GM18951 (cell line): ENCODE results near the gene ADARB2.

Experiments
- POLR2A ChIP-seq: IDR thresholded peaks from 4 replicates; pipeline ENCODE4 v1.6.1; 2011; ENCODE audit warnings: mild to moderate bottlenecking; ENCODE audit not compliant: insufficient read length, insufficient read depth; ENCODE audit errors: extremely low read depth
- in situ Hi-C: fragments of 300-500 bp; cut with MboI; formaldehyde crosslinking; loops from one replicate; pipeline ENCODE4 v1.12.0; 2022; ENCODE audit warnings: low sequenced_read_pairs, mixed read lengths, inconsistent platforms; ENCODE audit not compliant: unreplicated experiment

ADARB2 gene

DNA sequence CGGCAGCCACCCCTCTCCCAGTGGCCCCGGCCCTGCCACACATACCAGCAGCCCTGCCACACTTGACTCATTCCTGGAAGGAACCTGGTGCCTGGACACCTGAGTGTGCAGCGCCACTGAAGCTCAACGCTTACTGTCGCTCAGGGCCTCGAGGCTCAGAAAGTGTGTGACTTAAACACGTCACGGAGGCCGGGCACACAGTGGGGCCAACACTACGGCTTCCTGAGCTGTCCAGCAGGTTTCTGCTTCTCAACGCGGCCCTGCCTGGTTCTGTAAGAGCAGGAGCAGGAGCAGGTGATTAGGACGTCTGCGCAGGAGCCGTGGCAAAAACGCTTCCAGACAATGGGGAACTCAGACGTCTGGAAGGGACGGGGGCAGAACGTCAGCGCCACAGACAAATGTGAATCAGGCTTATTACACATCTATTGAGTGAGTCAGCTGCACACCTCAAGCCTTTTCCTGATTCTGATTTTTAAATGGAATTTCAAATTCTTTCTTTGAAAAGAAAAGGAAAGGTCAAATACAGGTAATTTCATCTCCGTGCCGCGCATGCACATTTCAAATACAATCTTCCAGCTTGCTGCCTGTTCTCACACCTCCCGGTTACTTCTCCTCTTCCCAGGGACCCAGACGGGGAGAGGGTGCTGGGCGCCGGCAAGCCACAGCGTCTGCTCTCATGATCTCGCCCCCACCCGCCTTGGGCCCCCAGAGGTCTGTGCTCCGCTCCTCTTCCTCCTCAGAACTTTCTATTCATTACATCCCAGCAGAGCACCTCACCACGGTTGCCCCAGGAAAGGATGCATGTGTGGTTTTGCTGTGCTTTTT lies 66.6 kb downstream of the ADARB2 start:
- TF ChIP-seq POLR2A, result no peak
- in situ Hi-C loops, result no loop called here

DNA sequence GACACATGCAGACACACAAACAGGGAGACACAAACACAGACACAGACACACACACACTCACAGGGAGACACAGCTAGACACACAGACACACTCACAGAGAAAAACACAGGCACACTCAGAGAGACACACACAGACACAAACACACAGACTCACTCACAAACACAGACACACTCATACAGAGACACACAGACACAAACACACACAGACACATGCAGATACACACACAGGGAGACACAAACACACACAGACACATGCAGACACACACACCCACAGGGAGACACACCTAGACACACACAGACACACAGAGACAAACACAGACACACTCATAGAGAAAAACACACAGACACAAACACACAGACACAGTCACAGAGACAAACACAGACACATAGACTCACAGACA lies 67.9 kb downstream of the ADARB2 start:
- no peak for TF ChIP-seq POLR2A

DNA sequence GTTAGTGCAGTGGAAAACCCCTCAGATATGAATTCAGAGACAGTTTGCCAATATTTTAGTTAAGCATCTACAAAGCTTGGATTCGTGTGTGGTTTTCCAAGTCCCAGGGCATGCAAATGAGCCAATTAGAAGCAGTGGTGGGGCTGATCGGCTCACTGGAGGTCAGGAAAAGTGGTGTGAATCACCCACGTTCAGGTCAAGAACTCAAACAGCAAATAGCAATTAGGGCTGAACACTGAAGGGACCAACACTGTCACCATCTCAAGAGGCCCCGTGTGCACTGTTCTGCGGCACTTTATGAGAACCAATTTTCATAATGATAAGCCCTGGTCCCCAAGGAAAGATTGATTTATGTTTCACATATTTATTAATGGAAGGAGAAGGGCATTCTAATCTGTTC lies 68.9 kb downstream of the ADARB2 start:
- in situ Hi-C loops, result no loop called here
- no peak for TF ChIP-seq POLR2A

More for the DNA sequence above, 67.9 kb downstream of the ADARB2 start:
- in situ Hi-C loops, result no loop called here

DNA sequence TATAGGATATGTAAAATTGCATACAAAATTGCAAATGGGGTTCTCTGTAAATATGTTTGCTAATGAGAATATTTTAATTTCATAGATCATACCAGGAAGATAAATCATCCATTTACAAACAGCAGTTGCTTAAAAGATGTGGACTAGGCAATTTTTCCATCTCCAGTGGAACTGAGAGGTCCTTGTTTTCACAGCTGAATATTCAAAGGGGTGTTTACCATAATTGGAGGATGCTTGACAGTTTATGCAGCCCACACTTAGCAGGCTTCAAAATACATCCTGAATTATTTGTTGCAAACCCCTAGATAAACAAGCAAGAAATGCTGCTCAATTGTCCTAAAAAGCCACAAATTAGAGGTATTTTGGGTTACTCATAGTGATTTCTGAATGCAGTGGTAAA lies 69.9 kb downstream of the ADARB2 start:
- no peak for TF ChIP-seq POLR2A

DNA sequence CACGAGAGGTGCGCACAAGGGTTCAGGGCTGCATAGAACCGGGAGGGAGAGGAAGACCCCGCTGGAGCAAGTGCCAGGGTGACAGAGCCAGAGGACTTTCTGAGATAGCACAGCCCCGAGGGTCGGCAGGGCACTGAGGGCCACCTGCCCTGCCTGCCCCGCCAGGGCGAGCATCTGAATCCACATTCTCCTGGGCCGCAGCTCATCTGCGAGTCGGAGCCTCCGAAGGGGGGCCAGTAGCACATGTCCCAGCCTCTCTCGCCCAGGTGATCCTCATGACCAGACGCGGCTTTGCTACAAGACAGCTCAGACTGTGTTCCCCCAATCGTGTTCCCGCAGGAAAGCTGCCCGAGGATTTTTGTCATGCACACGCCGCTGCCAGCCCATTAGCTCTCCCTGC lies 71.2 kb downstream of the ADARB2 start:
- no peak for TF ChIP-seq POLR2A
- in situ Hi-C loops, result no loop called here

More for the DNA sequence above, 69.9 kb downstream of the ADARB2 start:
- in situ Hi-C loops, result no loop called here

DNA sequence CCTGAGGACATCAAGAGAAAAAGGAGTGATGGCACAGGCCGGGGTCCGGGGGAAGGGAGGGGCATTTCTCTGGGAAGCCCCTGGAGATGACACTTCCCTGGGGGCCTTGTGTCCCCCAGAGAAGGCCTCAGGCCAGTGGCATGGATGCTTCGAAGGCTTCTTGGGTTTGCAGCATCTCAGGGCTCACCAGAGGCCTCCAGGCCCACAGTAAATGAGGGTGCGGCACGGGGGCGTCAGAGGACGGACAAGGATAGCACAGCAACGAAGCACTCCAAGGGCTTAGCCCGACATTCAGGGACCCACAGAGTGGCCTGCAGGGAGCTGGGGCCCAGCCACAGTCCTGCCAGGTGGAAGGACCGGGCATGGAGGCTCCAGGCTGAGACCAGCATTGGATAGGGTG lies 71.6 kb downstream of the ADARB2 start:
- in situ Hi-C loops, result no loop called here
- no peak for TF ChIP-seq POLR2A

DNA sequence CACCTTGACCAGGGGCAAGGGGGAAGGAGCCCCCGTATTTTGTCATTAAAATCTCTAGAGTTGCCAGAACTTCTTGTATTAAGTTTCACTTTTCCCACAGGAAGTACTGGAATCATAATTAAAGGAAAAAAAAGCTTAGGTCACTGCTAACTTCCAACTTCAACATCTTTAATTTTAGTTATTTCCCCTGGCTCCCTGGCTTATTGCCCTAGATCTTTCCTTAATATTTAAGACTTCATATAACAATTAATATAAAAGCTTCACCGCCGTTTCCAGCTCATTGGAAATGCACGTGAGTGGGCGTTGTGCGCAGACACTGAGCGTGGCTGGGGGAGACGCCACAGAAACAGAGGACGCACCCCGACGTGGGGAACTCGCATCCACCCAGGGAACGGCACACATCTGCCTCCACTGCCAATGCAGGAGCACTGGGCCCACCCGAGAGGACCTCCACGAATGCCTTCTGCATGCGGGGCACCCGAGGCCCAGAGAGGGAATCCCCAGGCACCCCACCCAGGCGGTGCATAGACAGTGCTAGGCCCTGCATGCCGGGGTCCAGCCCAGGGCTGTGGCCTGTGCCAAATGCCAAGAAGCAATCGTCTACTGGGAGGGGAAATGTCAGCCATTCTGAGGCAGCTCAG lies 72.2 kb downstream of the ADARB2 start:
- TF ChIP-seq POLR2A, result no peak
- in situ Hi-C loops, result no loop called here

DNA sequence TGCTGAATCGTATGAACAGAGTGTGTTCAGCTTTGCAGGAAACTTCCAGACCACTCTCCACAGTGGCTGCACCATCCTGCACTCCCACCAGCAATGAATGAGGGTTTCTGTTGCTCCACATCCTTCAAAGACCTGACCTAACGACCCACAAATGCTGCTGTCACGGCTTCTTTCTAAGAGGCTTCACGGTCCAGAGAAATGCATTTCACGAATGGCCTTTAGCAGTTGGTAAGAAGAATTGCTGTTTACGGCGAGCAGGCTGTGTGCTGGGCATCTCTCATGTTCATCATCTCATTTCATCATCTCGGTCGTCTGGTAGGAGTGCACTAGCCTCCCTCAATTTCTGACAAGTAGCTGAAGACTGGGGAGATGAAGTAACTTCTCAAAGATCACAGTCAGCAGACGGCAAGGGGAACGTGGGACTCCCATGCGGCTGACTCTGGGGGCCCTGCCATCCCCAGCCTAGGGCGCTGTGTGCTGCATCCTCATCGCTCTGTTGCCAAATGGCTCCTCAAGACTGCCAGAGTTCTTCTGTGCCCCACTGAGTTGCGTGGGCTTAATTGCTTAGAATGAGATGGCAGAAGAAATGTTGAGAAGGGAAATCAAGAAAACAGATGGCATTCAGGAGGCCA lies 72.9 kb downstream of the ADARB2 start:
- in situ Hi-C loops, result no loop called here
- no peak for TF ChIP-seq POLR2A

DNA sequence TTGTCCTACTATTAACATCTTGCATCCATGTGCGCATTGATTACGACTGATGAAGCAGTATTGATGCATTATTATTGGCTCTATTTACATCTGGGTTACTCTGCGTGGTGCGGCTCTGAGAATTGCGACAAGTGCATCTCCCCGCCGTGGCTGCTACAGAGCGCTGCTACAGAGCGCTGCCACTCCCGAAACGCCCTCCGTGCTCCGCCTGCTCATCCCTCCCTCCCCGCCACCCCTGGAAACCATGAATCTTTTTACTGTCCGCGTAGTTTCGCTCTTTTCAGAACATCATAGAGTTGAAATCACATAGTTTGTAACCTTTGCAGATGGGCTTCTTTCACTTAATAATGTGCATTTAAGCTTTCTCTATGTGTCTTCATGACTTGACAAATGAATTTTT lies 74.1 kb downstream of the ADARB2 start:
- in situ Hi-C loops, result no loop called here
- no peak for TF ChIP-seq POLR2A

DNA sequence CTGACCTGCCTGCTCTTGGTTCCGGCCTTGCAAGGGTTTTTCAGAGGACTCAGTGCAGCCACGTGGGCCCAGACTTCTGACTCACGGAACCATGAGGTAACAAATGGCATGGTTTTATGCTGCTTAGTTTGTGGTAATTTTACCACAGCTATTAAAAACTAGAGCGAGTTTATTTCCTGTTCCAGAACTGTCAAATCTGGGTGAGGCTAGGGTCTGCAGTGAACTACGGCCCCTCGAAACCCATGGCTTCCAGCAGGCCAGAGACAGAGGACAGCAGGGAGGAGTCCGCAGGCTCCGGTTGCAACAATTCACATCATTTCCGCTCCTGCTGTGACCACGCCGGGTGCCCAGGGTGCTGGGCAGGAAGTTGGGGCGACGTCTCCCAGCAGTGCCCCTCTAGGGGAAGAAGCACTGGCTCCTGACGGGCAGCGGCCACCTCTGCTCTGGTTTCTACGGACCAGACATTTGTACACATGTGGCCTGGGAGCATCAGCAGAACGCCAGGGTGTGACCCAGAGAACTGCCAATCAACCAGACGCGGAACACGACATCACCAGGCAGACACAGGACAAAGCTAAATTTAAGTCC lies 74.8 kb downstream of the ADARB2 start:
- no peak for TF ChIP-seq POLR2A
- in situ Hi-C loops, result no loop called here

DNA sequence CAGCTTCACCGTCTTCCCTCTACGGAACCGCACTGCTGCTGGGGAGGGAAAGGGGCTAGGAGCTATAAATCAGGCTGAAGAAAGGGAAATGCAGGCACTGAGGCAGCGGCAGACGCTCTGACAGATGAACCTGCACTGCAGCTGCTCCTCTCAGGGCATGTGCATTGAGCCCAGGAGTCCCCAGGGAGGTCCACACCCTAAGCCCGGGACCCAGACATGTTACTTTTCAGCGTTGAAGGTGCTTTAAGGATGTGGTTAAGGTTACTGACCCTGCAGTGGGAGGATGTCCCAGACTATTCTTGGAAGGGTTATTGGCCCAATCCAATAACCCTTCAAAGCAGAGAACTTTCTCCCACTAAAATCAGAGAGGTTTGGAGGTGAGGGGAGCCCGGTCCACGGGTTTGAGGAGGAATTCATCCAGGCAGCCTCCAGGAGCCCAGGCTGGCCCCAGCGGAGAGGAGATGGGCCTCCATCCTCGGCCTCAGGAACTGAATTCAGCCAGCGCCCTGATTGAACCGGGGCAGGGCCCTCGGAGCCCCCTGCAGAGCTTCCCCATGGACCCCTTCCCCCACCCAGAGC lies 75.4 kb downstream of the ADARB2 start:
- no peak for TF ChIP-seq POLR2A
- in situ Hi-C loops, result no loop called here

DNA sequence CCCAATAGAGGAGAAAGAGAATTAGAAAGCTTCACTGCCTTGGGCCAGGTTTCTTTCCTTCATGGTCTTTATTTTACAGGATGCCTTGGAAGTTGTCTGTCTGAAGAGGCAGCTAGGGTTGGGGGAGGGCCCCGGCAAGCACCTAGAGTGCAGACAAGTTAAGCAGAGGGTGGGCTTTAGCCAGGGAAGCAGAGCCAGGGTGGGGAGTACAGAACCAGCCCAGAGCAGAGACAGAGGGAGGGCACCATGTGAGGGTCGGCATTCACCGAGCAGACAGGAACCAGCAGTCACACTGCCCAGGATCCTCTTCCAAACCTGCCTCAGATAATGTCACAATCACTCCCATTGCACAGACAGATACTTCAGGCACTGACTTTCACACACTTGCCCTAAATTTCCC lies 75.9 kb downstream of the ADARB2 start:
- no peak for TF ChIP-seq POLR2A
- in situ Hi-C loops, result no loop called here

DNA sequence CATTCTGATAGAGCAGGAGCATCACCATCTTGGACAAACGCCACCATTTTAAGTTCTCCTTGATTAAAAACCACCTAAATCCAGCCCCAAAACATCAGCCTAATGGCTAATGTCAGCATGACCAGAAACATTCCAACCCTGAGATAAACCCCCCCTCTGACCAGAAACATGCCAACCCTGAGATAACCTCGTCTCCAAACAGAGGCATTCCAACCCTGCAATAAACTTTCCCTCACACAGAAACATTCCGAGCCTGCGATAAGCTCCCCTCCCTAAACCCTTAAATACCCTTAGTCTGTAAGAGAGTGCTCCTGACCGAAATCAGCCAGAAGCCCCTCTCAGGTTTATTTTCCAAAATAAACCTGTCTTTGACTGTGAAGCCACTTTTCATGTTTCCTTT lies 76.5 kb downstream of the ADARB2 start:
- in situ Hi-C loops, result no loop called here
- no peak for TF ChIP-seq POLR2A
